ENCODE results near the gene MYO1C. TPM values are rescaled to one million over a fixed set of nuclear protein-coding genes. Genes with fewer than 3 reads are reported as not detected.

Gene MYO1C
- total and polyA plus RNA-seq, 2 of the 8 experiments (the other 6 are each of a cell fraction or from before 2014, with no cell fraction given), result 40.1 to 78.6 TPM

DNA sequence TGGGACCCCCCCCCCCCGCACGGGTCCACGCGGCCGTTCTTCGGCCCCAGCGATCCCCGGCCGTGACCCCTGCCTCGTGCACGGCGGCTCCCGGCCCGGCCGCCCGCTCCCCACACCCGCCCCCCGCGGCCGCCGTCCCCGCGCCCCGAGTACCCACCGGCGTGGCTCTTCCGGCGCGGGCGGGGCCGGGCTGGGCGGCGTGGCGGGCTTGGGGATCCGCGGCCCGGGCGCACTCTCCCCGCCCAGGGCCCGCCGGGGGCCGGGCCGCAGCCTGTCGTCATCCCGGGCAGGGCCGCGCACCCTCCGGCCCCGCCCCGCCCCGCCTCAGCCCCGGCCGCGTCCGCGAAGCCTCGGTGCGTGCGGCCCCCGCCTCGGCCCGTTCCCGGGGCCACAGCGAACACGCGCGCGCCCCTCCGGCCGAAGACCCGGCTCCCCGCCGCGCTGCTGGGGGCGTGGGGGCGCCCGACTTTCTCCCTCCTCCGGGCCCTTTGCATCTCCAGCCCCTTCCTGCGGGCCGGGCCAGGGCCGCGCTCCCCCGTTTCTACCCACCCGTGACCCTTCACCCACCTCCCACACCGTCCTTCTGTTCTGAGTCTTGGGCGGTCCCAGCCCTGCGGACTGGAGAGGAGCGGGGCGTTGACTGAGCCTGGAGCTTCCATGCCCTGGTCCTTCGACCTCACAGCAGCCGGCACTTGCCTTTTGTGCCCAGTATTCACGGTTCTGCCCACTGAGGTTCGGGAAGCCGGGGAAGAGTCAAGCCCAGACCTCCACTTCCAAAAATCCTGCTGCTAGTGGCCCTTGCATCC lies 840 bp downstream of the MYO1C start (continued):
- TF ChIP-seq MAFK (IDR thresholded peaks at IDR 0.05; ENCODE audit: low read depth, low read length), result no peak
